ENCODE data around the gene ODF2.
"Not testable (repeated sequence)": the region's sequence is repeated elsewhere in the genome, so short reads cannot be mapped to it uniquely, and the experiment has no call there.

ODF2 gene

GRCh38 chr9:128439273-128439672, 16.5 kb upstream of the ODF2 start:
- TF ChIP-seq CTCF (IDR thresholded peaks at IDR 0.05; ENCODE audit: low read length) (no peak), EZH2 (IDR thresholded peaks at IDR 0.05; ENCODE audit: borderline replicate concordance, low read length) (no peak)
- H3K4me2 ChIP-seq (ENCODE audit: low read length), result no peak overlapping the region
- H3F3A ChIP-seq (ENCODE audit: insufficient read depth, low read length), result no peaks in the 10 kb centered on the region
- no peak overlapping the region for H3K27ac ChIP-seq (ENCODE audit: low read depth, low read length, poor library complexity, severe bottlenecking)
- no peaks in the 10 kb centered on the region for H4K20me1 ChIP-seq (ENCODE audit: insufficient read depth, low read length)
- no peak overlapping the region for H3K9ac ChIP-seq (ENCODE audit: low read length)
- H3K27me3 ChIP-seq (ENCODE audit: insufficient read depth, low read length), result no peaks in the 10 kb centered on the region
- H3K9me3 ChIP-seq (ENCODE audit: low read length), result no peaks in the 10 kb centered on the region
- no peaks in the 10 kb centered on the region for H3K9me2 ChIP-seq (ENCODE audit: low read depth, low read length)
- H2AFZ ChIP-seq (ENCODE audit: low read length), result no peak overlapping the region
- no peak overlapping the region for H3K4me3 ChIP-seq (ENCODE audit: low read depth, low read length, poor library complexity, severe bottlenecking)
- no peaks in the 10 kb centered on the region for H3K79me2 ChIP-seq (ENCODE audit: insufficient read depth, low read length)
- no peaks in the 10 kb centered on the region for H3K4me1 ChIP-seq (ENCODE audit: insufficient read depth, low read length, severe bottlenecking)
- H3K36me3 ChIP-seq (ENCODE audit: insufficient read depth, low read length), result no peaks in the 10 kb centered on the region

GRCh38 chr9:128442150-128442549, 13.7 kb upstream of the ODF2 start:
- Histone ChIP-seq H3F3A (ENCODE audit: insufficient read depth, low read length) (no peaks in the 10 kb centered on the region), H3K9me2 (ENCODE audit: low read depth, low read length) (no peaks in the 10 kb centered on the region), H4K20me1 (ENCODE audit: insufficient read depth, low read length) (no peaks in the 10 kb centered on the region), H3K4me3 (ENCODE audit: low read depth, low read length, poor library complexity, severe bottlenecking) (no peak overlapping the region), H3K27ac (ENCODE audit: low read depth, low read length, poor library complexity, severe bottlenecking) (no peak overlapping the region), H3K36me3 (ENCODE audit: insufficient read depth, low read length) (no peaks in the 10 kb centered on the region), H3K27me3 (ENCODE audit: insufficient read depth, low read length) (no peaks in the 10 kb centered on the region), H3K4me1 (ENCODE audit: insufficient read depth, low read length, severe bottlenecking) (no peaks in the 10 kb centered on the region), H3K9me3 (ENCODE audit: low read length) (no peaks in the 10 kb centered on the region), H3K79me2 (ENCODE audit: insufficient read depth, low read length) (no peaks in the 10 kb centered on the region), H3K9ac (ENCODE audit: low read length) (no peak overlapping the region), H3K4me2 (ENCODE audit: low read length) (no peak overlapping the region), H2AFZ (ENCODE audit: low read length) (no peak overlapping the region)
- no peak for TF ChIP-seq EZH2 (IDR thresholded peaks at IDR 0.05; ENCODE audit: borderline replicate concordance, low read length)
- TF ChIP-seq CTCF (IDR thresholded peaks at IDR 0.05; ENCODE audit: low read length), result no peak

GRCh38 chr9:128446505-128446904, 9.3 kb upstream of the ODF2 start:
- H3K27me3 ChIP-seq (ENCODE audit: insufficient read depth, low read length); H2AFZ ChIP-seq (ENCODE audit: low read length); H3K4me3 ChIP-seq (ENCODE audit: low read depth, low read length, poor library complexity, severe bottlenecking); H3K79me2 ChIP-seq (ENCODE audit: insufficient read depth, low read length); H3K36me3 ChIP-seq (ENCODE audit: insufficient read depth, low read length); H3K9me2 ChIP-seq (ENCODE audit: low read depth, low read length); H4K20me1 ChIP-seq (ENCODE audit: insufficient read depth, low read length); H3K27ac ChIP-seq (ENCODE audit: low read depth, low read length, poor library complexity, severe bottlenecking); H3K9ac ChIP-seq (ENCODE audit: low read length); H3F3A ChIP-seq (ENCODE audit: insufficient read depth, low read length); H3K4me1 ChIP-seq (ENCODE audit: insufficient read depth, low read length, severe bottlenecking); H3K9me3 ChIP-seq (ENCODE audit: low read length); H3K4me2 ChIP-seq (ENCODE audit: low read length): not testable (repeated sequence)

GRCh38 chr9:128448746-128449145, 7.1 kb upstream of the ODF2 start:
- Histone ChIP-seq H3K27ac (ENCODE audit: low read depth, low read length, poor library complexity, severe bottlenecking) (no peak overlapping the region), H3F3A (ENCODE audit: insufficient read depth, low read length) (no peaks in the 10 kb centered on the region), H3K9ac (ENCODE audit: low read length) (no peak overlapping the region), H2AFZ (ENCODE audit: low read length) (no peak overlapping the region), H3K4me3 (ENCODE audit: low read depth, low read length, poor library complexity, severe bottlenecking) (no peak overlapping the region), H3K4me2 (ENCODE audit: low read length) (no peak overlapping the region), H3K4me1 (ENCODE audit: insufficient read depth, low read length, severe bottlenecking) (no peaks in the 10 kb centered on the region), H3K9me2 (ENCODE audit: low read depth, low read length) (no peaks in the 10 kb centered on the region), H4K20me1 (ENCODE audit: insufficient read depth, low read length) (no peaks in the 10 kb centered on the region), H3K79me2 (ENCODE audit: insufficient read depth, low read length) (no peaks in the 10 kb centered on the region), H3K9me3 (ENCODE audit: low read length) (no peaks in the 10 kb centered on the region), H3K36me3 (ENCODE audit: insufficient read depth, low read length) (no peaks in the 10 kb centered on the region; the same call in 1 of the 2 replicates), H3K27me3 (ENCODE audit: insufficient read depth, low read length) (no peaks in the 10 kb centered on the region)
- no peak for TF ChIP-seq EZH2 (IDR thresholded peaks at IDR 0.05; ENCODE audit: borderline replicate concordance, low read length)
- no peak for TF ChIP-seq CTCF (IDR thresholded peaks at IDR 0.05; ENCODE audit: low read length)

Data from OCI-LY1 (cell line).